Esophagus muscularis mucosa (tissue), 4 donors: Measurements from ENCODE around the gene AAGAB. TPM values are rescaled to one million over a fixed set of nuclear protein-coding genes. Genes with fewer than 3 reads are reported as not detected.

Experiments used
- DNase-seq: peaks from one replicate; pipeline ENCODE4 v3.0.0-alpha.2; 2017; ENCODE audit errors: extremely low spot score
- H3K27ac ChIP-seq, 4 donors: fragments of 200-600 bp; sonication (generic); replicated peaks in 1 of 4; 1 replicate in 3 of 4; 2 replicates in 1 of 4; pipeline ENCODE4 v1.5.1; 2016 to 2019; ENCODE audit warnings: mild to moderate bottlenecking in 1 of 4
- H3K27me3 ChIP-seq, 4 donors: fragments of 200-600 bp; sonication (generic); one replicate each; pipeline versions ENCODE4 v1.5.1 to v1.6.0; 2016 to 2019
- H3K36me3 ChIP-seq, 4 donors: fragments of 200-600 bp; sonication (generic); one replicate each; pipeline ENCODE4 v1.5.1; 2016 to 2019
- H3K4me1 ChIP-seq, 4 donors: fragments of 200-600 bp; sonication (generic); one replicate each; pipeline ENCODE4 v1.5.1; 2016 to 2019
- H3K4me3 ChIP-seq, 4 donors: fragments of 200-600 bp; sonication (generic); 1 replicate in 2 of 4; 2 replicates in 2 of 4; pipeline ENCODE4 v1.5.1; 2016 to 2019; ENCODE audit warnings: mild to moderate bottlenecking in 4 of 4, moderate library complexity in 1 of 4
- H3K9me3 ChIP-seq, 4 donors: fragments of 200-600 bp; sonication (generic); 1 replicate in 3 of 4; 2 replicates in 1 of 4; pipeline ENCODE4 v1.5.1; 2016 to 2019
- CTCF ChIP-seq, 3 experiments: fragments of 200-600 bp in 2 of 3; fragments of 450-650 bp in 1 of 3; sonication (generic) in 2 of 3; IDR thresholded peaks; one replicate each; pipeline ENCODE4 v1.5.1; 2017 to 2019; ENCODE audit warnings: antibody characterized with exemption in 3 of 3, mild to moderate bottlenecking in 2 of 3, moderate library complexity in 1 of 3
- EP300 ChIP-seq: sonication (generic); formaldehyde crosslinking; IDR thresholded peaks from one replicate; pipeline ENCODE4 v1.6.1; 2017; ENCODE audit warnings: antibody characterized with exemption
- POLR2A ChIP-seq: fragments of 450-650 bp; IDR thresholded peaks from one replicate; pipeline ENCODE4 v1.6.1; 2017; ENCODE audit warnings: antibody characterized with exemption, moderate library complexity, mild to moderate bottlenecking, low read depth
- POLR2AphosphoS5 ChIP-seq, 2 donors: sonication (generic); formaldehyde crosslinking; IDR thresholded peaks; one replicate each; pipeline ENCODE4 v1.6.1; 2017; ENCODE audit warnings: antibody characterized with exemption in 2 of 2
- WGBS: methylation state at CpG from one replicate; pipeline ENCODE4 v1.1.5; 2018; 5-methylcytosine and 5-hydroxymethylcytosine counted together
- intact Hi-C: fragments of 100-400 bp; cut with DNase I; formaldehyde crosslinking; loops from one replicate; pipeline ENCODE4 v1.15.1; 2023
- total RNA-seq, 4 donors: library from RNA; depleted of rRNA; stranded (reverse); fragments of >200 nt; gene quantifications; one replicate each; pipeline versions ENCODE4 v1.1.0 to v1.2.1, GENCODE V29; 2016

The AAGAB gene
- total RNA-seq = 10 to 100 TPM; 21.3 to 37.8 (median 29.0) TPM

- DNase-seq = peak; percentile 99
- Histone ChIP-seq H3K4me1 (peaks cover 9 to 21% (median 19%) of the 10 kb centered on the region in 4 donors), H3K27ac (peak within 1 kb of the TSS; percentile 86 to 94 (median 90)), H3K36me3 (no peaks in the 10 kb centered on the region), H3K9me3 (no peaks in the 10 kb centered on the region), H3K27me3 (no peaks in the 10 kb centered on the region), H3K4me3 (peak within 1 kb of the TSS; percentile 81 to 88 (median 86))
- WGBS = 0% methylated on average over 29 of the region's 76 CpGs
- TF ChIP-seq CTCF (IDR thresholded peaks at IDR 0.05) = peak in 1 of 3 experiments; percentile 27
- TF ChIP-seq EP300 = no peak
- peak; percentile 90 to 91 for TF ChIP-seq POLR2AphosphoS5 (IDR thresholded peaks at IDR 0.05)
- TF ChIP-seq POLR2A = peak; percentile 64
- intact Hi-C loops = loop anchor here (5.0 kb wide), 1 partner anchor 57 kb away; no protein-coding TSS in a partner anchor
Measured at GRCh38 chr15:67254238-67255175, at the start of gene AAGAB, which contains the start of gene IQCH. Gene AAGAB (minus strand): TSS chr15:67254661. CDS start chr15:67254631, 30 bp downstream. Gene IQCH (plus strand): TSS chr15:67254786. CDS start chr15:67254897, 111 bp downstream.

GRCh38 chr15:67303490-67304363 lies 49.3 kb upstream of the AAGAB start:
- intact Hi-C loops = loop anchor here (2.0 to 10.0 kb wide), 2 partner anchors 219 to 357 kb away; no protein-coding TSS in a partner anchor
- no peaks in the 10 kb centered on the region for H3K36me3 ChIP-seq
- H3K27me3 ChIP-seq = no peaks in the 10 kb centered on the region
- H3K27ac ChIP-seq = no peak overlapping the region
- WGBS = 80% methylated on average over 4 of the region's 4 CpGs
- H3K4me3 ChIP-seq = no peak overlapping the region
- TF ChIP-seq CTCF (IDR thresholded peaks at IDR 0.05) (peak; percentile 43 to 57 (median 51)), EP300 (no peak)
- peaks cover 0 to 14% (median 12%) of the 10 kb centered on the region in 4 donors for H3K4me1 ChIP-seq
- H3K9me3 ChIP-seq = no peaks in the 10 kb centered on the region
- no peak for DNase-seq

- no peaks in the 10 kb centered on the region for H3K36me3 ChIP-seq
- no peak overlapping the region for H3K4me3 ChIP-seq
- H3K27ac ChIP-seq = no peak overlapping the region
- TF ChIP-seq POLR2AphosphoS5 (IDR thresholded peaks at IDR 0.05) (no peak), EP300 (no peak), CTCF (IDR thresholded peaks at IDR 0.05) (no peak), POLR2A (no peak)
- 81% methylated on average over 2 of the region's 2 CpGs for whole genome bisulfite sequencing
- no peaks in the 10 kb centered on the region for H3K27me3 ChIP-seq
- no peaks in the 10 kb centered on the region for H3K9me3 ChIP-seq
- intact Hi-C loops = loop anchor here (10.0 kb wide), 1 partner anchor 216 kb away; no protein-coding TSS in a partner anchor
- H3K4me1 ChIP-seq = no peaks in the 10 kb centered on the region
- no peak for DNase-seq
Measured at GRCh38 chr15:67300266-67301025, 46.0 kb upstream of the AAGAB start.

- no peaks in the 10 kb centered on the region for H3K4me1 ChIP-seq
- H3K27ac ChIP-seq = no peak overlapping the region
- H3K36me3 ChIP-seq = no peaks in the 10 kb centered on the region
- H3K9me3 ChIP-seq = no peaks in the 10 kb centered on the region
- DNase-seq = no peak
- intact Hi-C loops = no loop called here
- TF ChIP-seq POLR2AphosphoS5 (IDR thresholded peaks at IDR 0.05) (no peak), POLR2A (no peak), EP300 (no peak), CTCF (IDR thresholded peaks at IDR 0.05) (no peak)
- no peaks in the 10 kb centered on the region for H3K27me3 ChIP-seq
- 90% methylated on average over 1 of the region's 1 CpG for WGBS
- no peak overlapping the region for H3K4me3 ChIP-seq
Measured at GRCh38 chr15:67296684-67297083, 42.2 kb upstream of the AAGAB start.
